Endothelial cell of umbilical vein (primary cell): Measurements from ENCODE around the gene CDC20B. TPM values are rescaled to one million over a fixed set of nuclear protein-coding genes. Genes with fewer than 3 reads are reported as not detected.

Experiments used
- BruUV-seq: library from RNA; stranded (reverse); fragments of 400-500 nt; replicated peaks from 2 replicates; lab custom pipeline; 2021; lab: Mats Ljungman, UMichigan
- CTCF ChIA-PET: fragments of 300-600, 350-600 bp; sonication (Branson Sonifier 250); formaldehyde crosslinking; loops from one replicate; lab custom pipeline; 2021; ENCODE audit warnings: antibody characterized with exemption, inconsistent platforms; lab: Charles Lee
- POLR2A ChIA-PET: fragments of 300-600, 350-600 bp; sonication (Branson Sonifier 250); formaldehyde crosslinking; loops from one replicate; lab custom pipeline; 2021; ENCODE audit warnings: antibody characterized with exemption, inconsistent platforms; lab: Charles Lee
- DNase-seq: peaks from one replicate; pipeline ENCODE4 v3.0.0-alpha.2; 2011; ENCODE audit warnings: low read depth, low spot score
- FAIRE-seq: peaks from 2 replicates; lab custom pipeline; 2011; peaks lifted over from hg19 to GRCh38; lab: Jason Lieb, UNC
- H2AFZ ChIP-seq: 2 replicates; pipeline ENCODE4 v1.6.0; 2012; ENCODE audit warnings: low read depth, low read length, control low read depth, inconsistent platforms
- H3K27ac ChIP-seq: 2 replicates; pipeline ENCODE4 v1.5.1; 2011; ENCODE audit warnings: low read depth, mild to moderate bottlenecking, control low read depth, low read length, moderate library complexity; ENCODE audit not compliant: insufficient read depth
- H3K27me3 ChIP-seq, 2 experiments: 2 replicates each; pipeline versions ENCODE4 v1.6.0 to v1.6.1; 2011; ENCODE audit warnings: low read length in 2 of 2, mixed read lengths in 1 of 2; ENCODE audit not compliant: control insufficient read depth in 2 of 2, insufficient read depth in 2 of 2
- H3K36me3 ChIP-seq, 2 experiments: 2 replicates in 1 of 2; 3 replicates in 1 of 2; pipeline ENCODE4 v1.5.1; 2011; ENCODE audit warnings: low read length in 2 of 2, mild to moderate bottlenecking in 1 of 2, moderate library complexity in 1 of 2; ENCODE audit not compliant: control insufficient read depth in 2 of 2, insufficient read depth in 2 of 2; ENCODE audit errors: extremely low read depth in 1 of 2
- H3K4me1 ChIP-seq: 3 replicates; pipeline ENCODE4 v1.5.1; 2011; ENCODE audit warnings: mild to moderate bottlenecking, low read length; ENCODE audit not compliant: control insufficient read depth, insufficient read depth; ENCODE audit errors: extremely low read depth
- H3K4me2 ChIP-seq: 2 replicates; pipeline ENCODE4 v1.6.1; 2011; ENCODE audit warnings: low read length, control low read depth, mixed read lengths; ENCODE audit not compliant: insufficient read depth
- H3K4me3 ChIP-seq, 3 experiments: fragments of 200-600 bp in 1 of 3; sonication (generic), shearing (Covaris generic) in 1 of 3; replicated peaks in 1 of 3; 2 replicates each; pipeline ENCODE4 v1.5.1; 2011 to 2016; ENCODE audit warnings: control low read depth in 3 of 3, low read length in 3 of 3, mild to moderate bottlenecking in 2 of 3, inconsistent platforms in 1 of 3, low read depth in 1 of 3, moderate library complexity in 1 of 3; ENCODE audit not compliant: insufficient read depth in 1 of 3
- H3K79me2 ChIP-seq: 2 replicates; pipeline ENCODE4 v1.6.0; 2012; ENCODE audit warnings: low read length, inconsistent platforms; ENCODE audit not compliant: control insufficient read depth, insufficient read depth
- H3K9ac ChIP-seq: replicated peaks from 2 replicates; pipeline ENCODE3; 2011; ENCODE audit warnings: low read length, control low read depth; ENCODE audit not compliant: insufficient read depth; ENCODE audit errors: extremely low read depth
- H3K9me1 ChIP-seq: replicated peaks from 3 replicates; pipeline ENCODE4 v1.6.0; 2011; ENCODE audit warnings: mild to moderate bottlenecking, low read length; ENCODE audit not compliant: control insufficient read depth, insufficient read depth; ENCODE audit errors: extremely low read depth
- H3K9me3 ChIP-seq: replicated peaks from 2 replicates; pipeline ENCODE4 v1.5.1; 2012; ENCODE audit warnings: low read length, inconsistent platforms; ENCODE audit not compliant: control insufficient read depth, insufficient read depth
- H4K20me1 ChIP-seq: replicated peaks from 2 replicates; pipeline ENCODE3; 2011; ENCODE audit warnings: mild to moderate bottlenecking, low read length; ENCODE audit not compliant: control insufficient read depth, insufficient read depth; ENCODE audit errors: extremely low read depth
- CTCF ChIP-seq, 2 donors: IDR thresholded peaks; 1 replicate in 1 of 2; 2 replicates in 1 of 2; pipeline ENCODE4 v1.5.1; 2011; ENCODE audit warnings: low read length in 2 of 2, mild to moderate bottlenecking in 2 of 2, moderate library complexity in 2 of 2, control low read depth in 1 of 2, inconsistent platforms in 1 of 2, low read depth in 1 of 2; ENCODE audit not compliant: insufficient read depth in 1 of 2; ENCODE audit errors: extremely low read depth in 1 of 2
- EZH2 ChIP-seq: IDR thresholded peaks from 2 replicates; pipeline ENCODE4 v1.6.1; 2012; ENCODE audit warnings: borderline replicate concordance, low read depth, mild to moderate bottlenecking, moderate library complexity, low read length, inconsistent platforms; ENCODE audit not compliant: severe bottlenecking
- FOS ChIP-seq: IDR thresholded peaks from 2 replicates; pipeline ENCODE4 v1.6.1; 2011; ENCODE audit warnings: mild to moderate bottlenecking, low read length, moderate library complexity, borderline replicate concordance; ENCODE audit not compliant: insufficient read depth
- GATA2 ChIP-seq: IDR thresholded peaks from 2 replicates; pipeline ENCODE4 v1.7.0; 2011; ENCODE audit warnings: low read depth, mild to moderate bottlenecking, moderate library complexity, mixed read lengths, low read length; ENCODE audit not compliant: insufficient read length, insufficient read depth
- JUN ChIP-seq: IDR thresholded peaks from 2 replicates; pipeline ENCODE4 v1.6.1; 2011; ENCODE audit warnings: borderline replicate concordance, low read depth; ENCODE audit not compliant: insufficient read length, insufficient read depth
- MAX ChIP-seq: IDR thresholded peaks from 2 replicates; pipeline ENCODE4 v1.6.1; 2011; ENCODE audit not compliant: insufficient read depth, insufficient read length
- MYC ChIP-seq: IDR thresholded peaks from one replicate; pipeline ENCODE4 v1.6.1; 2011; ENCODE audit warnings: mild to moderate bottlenecking, low read depth, low read length
- POLR2A ChIP-seq: IDR thresholded peaks from 2 replicates; pipeline ENCODE4 v1.6.1; 2012; ENCODE audit warnings: low read depth, mild to moderate bottlenecking, control low read depth, low read length
- POLR2AphosphoS5 ChIP-seq: IDR thresholded peaks from 2 replicates; pipeline ENCODE4 v1.6.1; 2012; ENCODE audit warnings: low read depth, mild to moderate bottlenecking, control low read depth, low read length, moderate library complexity; ENCODE audit not compliant: insufficient read depth
- dilution Hi-C: fragments of 300-500 bp; cut with MboI; formaldehyde crosslinking; loops from one replicate; pipeline ENCODE4 v1.15.0; 2019; ENCODE audit warnings: low sequenced_read_pairs; ENCODE audit not compliant: extremely low pct_ligation_motif_present
- intact Hi-C: fragments of 100-400 bp; cut with micrococcal nuclease; formaldehyde crosslinking; loops from one replicate; pipeline ENCODE4 v1.10.0; 2022
- polyA plus RNA-seq, 4 experiments: library from polyadenylated mRNA; depleted of rRNA in 3 of 4; stranded (reverse) in 3 of 4; unstranded in 1 of 4; fragments of >200 nt; gene quantifications; 2 replicates each; pipeline versions ENCODE4 v1.2.1 to v1.2.3, GENCODE V29; 2011 to 2012; ENCODE audit warnings: missing spikeins in 1 of 4
- total RNA-seq: library from RNA; stranded (reverse); gene quantifications from 2 replicates; pipeline ENCODE4 v1.2.3, GENCODE V29; 2021

Gene CDC20B
- total and polyA plus RNA-seq, 2 donors (not counting 3 experiments of a cell fraction or from before 2014, with no cell fraction given), result 0.22 TPM

GRCh38 chr5:55219770-55220169 lies 46.8 kb upstream of the CDC20B start:
- TF ChIP-seq JUN, result no peak
- FAIRE-seq (no peak), DNase-seq (no peak)
- Histone ChIP-seq H3K4me2 (no peak overlapping the region), H3K27me3 (peaks cover 43 to 66% of the 10 kb centered on the region in 2 experiments), H3K4me1 (peaks cover 9% of the 10 kb centered on the region), H2AFZ (no peak overlapping the region), H3K9me3 (no peaks in the 10 kb centered on the region), H3K36me3 (no peaks in the 10 kb centered on the region), H3K27ac (no peak overlapping the region), H3K79me2 (no peaks in the 10 kb centered on the region), H3K9ac (no peak overlapping the region), H4K20me1 (no peaks in the 10 kb centered on the region), H3K9me1 (no peaks in the 10 kb centered on the region), H3K4me3 (no peak overlapping the region)
- ChIA-PET CTCF (interaction anchor here (1.4 to 1.5 kb wide), 2 partner anchors 10 to 40 kb away, joined by 3 to 4 read pairs; no protein-coding TSS in a partner anchor), POLR2A (no interaction called here)
- dilution Hi-C loops, result no loop called here
- no TSS peak for BruUV-seq
- intact Hi-C loops, result no loop called here

GRCh38 chr5:55218967-55219366 lies 46.0 kb upstream of the CDC20B start:
- intact Hi-C loops (no loop called here), dilution Hi-C loops (no loop called here)
- H3K4me1 ChIP-seq, result peaks cover 9% of the 10 kb centered on the region
- FAIRE-seq (no peak), DNase-seq (no peak)
- CTCF ChIA-PET, result interaction anchor here (0.6 to 1.6 kb wide), 2 partner anchors 22 to 32 kb away, joined by 3 to 6 read pairs; no protein-coding TSS in a partner anchor
- H3K4me2 ChIP-seq, result no peak overlapping the region
- H4K20me1 ChIP-seq, result no peaks in the 10 kb centered on the region
- BruUV-seq, result no TSS peak
- H2AFZ ChIP-seq, result no peak overlapping the region
- no peak overlapping the region for H3K4me3 ChIP-seq
- H3K27ac ChIP-seq, result no peak overlapping the region
- TF ChIP-seq POLR2A (no peak), GATA2 (no peak), EZH2 (no peak), MYC (no peak), MAX (no peak), POLR2AphosphoS5 (no peak), CTCF (IDR thresholded peaks at IDR 0.05; ENCODE audit: extremely low read depth in 1 of 2, insufficient read depth in 1 of 2, low read depth in 1 of 2, low read length in 2 of 2) (no peak), JUN (no peak), FOS (no peak)
- POLR2A ChIA-PET, result no interaction called here
- H3K9ac ChIP-seq, result no peak overlapping the region
- H3K27me3 ChIP-seq, result peaks cover 39 to 58% of the 10 kb centered on the region in 2 experiments
- no peaks in the 10 kb centered on the region for H3K79me2 ChIP-seq
- H3K9me3 ChIP-seq, result no peaks in the 10 kb centered on the region
- no peaks in the 10 kb centered on the region for H3K36me3 ChIP-seq
- no peaks in the 10 kb centered on the region for H3K9me1 ChIP-seq
